Epithelial cell of proximal tubule (primary cell): ENCODE measurements around the gene TREML2. TPM values are rescaled to one million over a fixed set of nuclear protein-coding genes. Genes with fewer than 3 reads are reported as not detected.

Source experiments
- DNase-seq: peaks from one replicate; pipeline ENCODE4 v3.0.0-alpha.2; 2011; ENCODE audit warnings: low read depth
- H3K4me3 ChIP-seq: 2 replicates; pipeline ENCODE4 v1.5.1; 2011; ENCODE audit warnings: low read depth, mild to moderate bottlenecking, low read length
- CTCF ChIP-seq: conservative IDR thresholded peaks from 2 replicates; pipeline ENCODE4 v1.5.1; 2012; ENCODE audit warnings: low read depth, mild to moderate bottlenecking, low read length
- total RNA-seq: library from RNA; depleted of rRNA; stranded (reverse); fragments of >200 nt; gene quantifications from 2 replicates; pipeline ENCODE4 v1.2.3, GENCODE V29; 2015

TREML2 gene
- total RNA-seq, 1 donor from 2014 or later = not detected

DNA sequence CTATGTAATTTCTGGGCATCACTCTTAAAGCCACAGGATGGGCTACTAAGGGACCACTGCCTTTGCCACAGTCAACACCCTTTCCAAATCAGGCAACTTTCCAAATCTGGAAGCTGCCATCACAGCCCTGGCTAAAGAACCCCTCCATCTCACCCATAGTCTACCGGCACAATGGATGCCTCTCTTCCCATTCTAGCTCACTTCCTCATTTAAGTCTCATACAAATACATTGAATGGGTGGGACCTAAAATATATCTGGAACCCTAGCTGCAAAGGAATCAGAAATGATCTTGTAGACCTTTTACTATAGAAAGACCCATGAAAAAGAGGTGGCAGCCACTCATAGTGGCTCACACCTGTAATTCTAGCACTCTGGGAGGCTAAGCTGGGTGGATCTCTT lies 23.9 kb upstream of the TREML2 start:
- no peak overlapping the region for H3K4me3 ChIP-seq
- TF ChIP-seq CTCF = no peak
- no peak for DNase-seq

DNA sequence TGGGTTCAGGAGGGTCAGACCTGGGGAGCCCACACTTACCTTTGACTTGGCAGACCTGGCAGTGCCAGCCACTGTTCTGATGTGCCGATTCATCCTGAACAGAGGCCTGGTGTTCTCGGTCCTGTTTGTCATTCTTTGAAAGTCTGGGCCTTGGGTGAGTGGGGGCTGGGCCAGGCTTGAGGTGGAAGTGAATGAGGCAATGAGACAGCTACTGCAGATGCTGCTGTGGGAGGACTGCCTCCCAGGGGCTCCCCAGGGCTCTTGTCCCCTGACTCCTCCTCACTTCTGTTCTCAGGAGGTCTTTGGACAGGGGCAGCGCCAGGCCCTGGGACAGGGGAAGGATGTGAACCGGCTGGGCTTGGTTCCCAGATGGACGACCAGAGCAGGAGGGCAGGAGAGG lies 21.6 kb upstream of the TREML2 start:
- DNase-seq = no peak
- TF ChIP-seq CTCF = no peak
- H3K4me3 ChIP-seq = no peak overlapping the region

GRCh38 chr6:41222045-41222444 lies 21.1 kb upstream of the TREML2 start:
- H3K4me3 ChIP-seq = no peak overlapping the region
- TF ChIP-seq CTCF = no peak
- DNase-seq = no peak

DNA sequence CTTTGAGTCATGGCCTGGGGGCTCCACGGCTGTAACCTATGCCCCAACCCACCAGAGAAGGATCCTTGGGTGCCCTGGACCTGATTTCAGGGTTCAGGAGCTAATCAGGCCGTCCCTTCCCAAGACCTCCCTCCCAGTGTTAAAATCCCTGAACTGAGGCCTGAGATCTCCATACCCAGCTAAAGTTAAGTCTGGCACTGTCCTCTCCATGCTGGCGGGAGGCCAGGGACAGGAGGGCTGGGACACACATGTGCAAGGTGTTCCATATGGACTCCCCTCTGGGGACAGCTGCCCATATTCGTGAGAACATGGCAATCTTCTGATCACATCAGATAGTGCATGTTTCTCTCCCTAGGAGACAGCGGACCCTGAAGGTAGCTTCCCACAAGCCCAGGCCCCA lies 15.7 kb upstream of the TREML2 start:
- H3K4me3 ChIP-seq = no peak overlapping the region
- DNase-seq = no peak
- no peak for TF ChIP-seq CTCF

GRCh38 chr6:41215777-41216176 lies 14.8 kb upstream of the TREML2 start:
- no peak overlapping the region for H3K4me3 ChIP-seq
- no peak for TF ChIP-seq CTCF

DNA sequence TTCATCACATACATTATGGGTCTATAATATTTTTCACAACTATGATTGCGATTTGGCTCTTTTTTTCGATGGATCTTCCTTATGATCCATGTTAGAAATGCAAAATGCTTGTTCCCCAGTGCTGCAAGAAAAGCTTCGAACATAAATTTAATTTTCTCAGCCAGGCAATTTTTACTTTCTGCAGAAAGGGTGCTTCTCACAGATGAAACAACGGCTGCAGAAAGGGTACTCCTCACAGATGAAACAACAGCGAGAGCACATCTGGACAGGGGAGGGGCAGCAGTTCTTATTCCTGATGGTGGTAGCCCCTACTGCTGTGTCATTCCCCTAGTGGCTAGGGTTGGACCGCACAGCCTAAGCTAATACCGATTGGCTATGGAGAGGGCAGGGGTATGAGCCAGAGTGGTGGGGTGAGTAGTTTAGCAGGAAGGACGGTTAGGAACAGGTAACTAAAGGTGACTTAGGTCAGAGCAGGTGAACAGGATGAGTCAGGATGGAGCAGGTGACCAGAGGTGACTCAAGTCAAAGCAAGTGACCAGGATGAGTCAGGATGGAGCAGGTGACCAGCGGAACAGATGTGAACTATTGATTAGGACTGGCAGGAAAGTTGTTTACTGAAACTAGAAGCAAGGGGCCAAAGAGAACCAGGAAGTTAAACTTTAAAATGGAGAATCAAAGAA lies 13.8 kb upstream of the TREML2 start:
- no peak for DNase-seq
- no peak for TF ChIP-seq CTCF
- no peak overlapping the region for H3K4me3 ChIP-seq

More at GRCh38 chr6:41215777-41216176, 14.8 kb upstream of the TREML2 start:
- no peak for DNase-seq

DNA sequence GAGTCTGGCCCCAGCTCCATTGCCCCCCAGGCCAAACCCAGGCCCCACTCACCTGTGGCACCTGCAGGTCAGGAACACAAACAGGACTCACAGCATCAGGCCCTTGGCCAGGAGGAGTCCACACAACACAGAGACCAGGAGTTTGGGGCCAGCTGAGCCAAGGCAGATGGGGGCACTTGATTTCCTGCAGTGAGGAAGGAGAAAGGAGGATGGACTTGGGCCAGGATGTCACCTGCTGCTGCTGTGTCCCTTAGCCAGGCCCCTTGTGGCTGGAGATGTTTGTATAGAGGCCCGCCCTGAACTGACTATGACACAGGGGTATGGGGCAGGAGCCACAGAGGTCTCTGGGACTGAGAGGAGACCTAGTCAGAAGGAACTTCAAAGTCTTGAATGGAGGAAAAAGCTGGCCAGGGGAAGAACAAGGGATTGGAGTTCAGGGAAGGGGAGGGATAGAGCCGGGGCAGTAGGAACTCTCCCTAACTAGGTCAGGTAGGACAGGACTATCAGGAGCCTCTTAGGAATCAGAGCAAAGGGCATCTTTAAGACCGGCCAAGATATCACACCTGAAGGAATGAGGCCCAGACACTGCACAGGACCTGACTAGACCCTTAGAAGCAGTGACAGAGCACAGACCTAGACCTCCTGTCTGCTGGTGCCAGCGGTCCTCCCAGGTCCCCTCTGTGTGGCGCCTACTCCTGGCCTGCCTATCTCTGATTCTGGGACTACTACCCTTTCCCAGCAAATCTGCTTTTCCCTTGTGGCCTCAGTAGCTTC lies 8.8 kb upstream of the TREML2 start:
- DNase-seq = no peak
- H3K4me3 ChIP-seq = no peak overlapping the region
- TF ChIP-seq CTCF = no peak
